Keratinocyte (primary cell): ENCODE measurements around the gene KLHL36. TPM values are rescaled to one million over a fixed set of nuclear protein-coding genes. Genes with fewer than 3 reads are reported as not detected.

Experiments used
- DNase-seq: peaks from one replicate; pipeline ENCODE4 v3.0.0-alpha.2; 2011; ENCODE audit warnings: low read depth, missing footprints, low spot score
- FAIRE-seq: peaks from 2 replicates; lab custom pipeline; 2011; peaks lifted over from hg19 to GRCh38; lab: Jason Lieb, UNC
- H2AFZ ChIP-seq: 2 replicates; pipeline ENCODE4 v1.6.0; 2012; ENCODE audit warnings: low read length, control low read depth, inconsistent platforms; ENCODE audit not compliant: control insufficient read depth
- H3K27ac ChIP-seq: 2 replicates; pipeline ENCODE4 v1.5.1; 2011; ENCODE audit warnings: low read length; ENCODE audit not compliant: control insufficient read depth, insufficient read depth
- H3K27me3 ChIP-seq: 3 replicates; pipeline ENCODE4 v1.6.0; 2011; ENCODE audit warnings: low read length; ENCODE audit not compliant: control insufficient read depth, insufficient read depth; ENCODE audit errors: extremely low read depth
- H3K36me3 ChIP-seq, 2 experiments: 2 replicates in 1 of 2; 3 replicates in 1 of 2; pipeline ENCODE4 v1.5.1; 2011; ENCODE audit warnings: low read length in 2 of 2, mild to moderate bottlenecking in 1 of 2; ENCODE audit not compliant: control insufficient read depth in 2 of 2, insufficient read depth in 2 of 2; ENCODE audit errors: extremely low read depth in 1 of 2
- H3K4me1 ChIP-seq: 3 replicates; pipeline ENCODE4 v1.5.1; 2011; ENCODE audit warnings: low read length; ENCODE audit not compliant: control insufficient read depth, insufficient read depth; ENCODE audit errors: extremely low read depth
- H3K4me2 ChIP-seq: 3 replicates; pipeline ENCODE4 v1.6.0; 2011; ENCODE audit warnings: low read depth, low read length; ENCODE audit not compliant: control insufficient read depth, insufficient read depth; ENCODE audit errors: extremely low read depth
- H3K4me3 ChIP-seq, 3 experiments: fragments of 200-600 bp in 1 of 3; sonication (generic) in 1 of 3; 2 replicates in 2 of 3; 3 replicates in 1 of 3; pipeline ENCODE4 v1.5.1; 2011 to 2016; ENCODE audit warnings: low read length in 3 of 3, mild to moderate bottlenecking in 3 of 3, control low read depth in 2 of 3, inconsistent platforms in 1 of 3, low read depth in 1 of 3, mixed read lengths in 1 of 3, mixed run types in 1 of 3, moderate library complexity in 1 of 3; ENCODE audit not compliant: control insufficient read depth in 2 of 3, insufficient read depth in 2 of 3; ENCODE audit errors: extremely low read depth in 1 of 3
- H3K79me2 ChIP-seq: 2 replicates; pipeline ENCODE4 v1.6.0; 2012; ENCODE audit warnings: low read length; ENCODE audit not compliant: control insufficient read depth, insufficient read depth
- H3K9ac ChIP-seq: 3 replicates; pipeline ENCODE4 v1.6.0; 2011; ENCODE audit warnings: low read length; ENCODE audit not compliant: control insufficient read depth, insufficient read depth; ENCODE audit errors: extremely low read depth
- H3K9me1 ChIP-seq: 3 replicates; pipeline ENCODE4 v1.6.0; 2011; ENCODE audit warnings: low read length; ENCODE audit not compliant: control insufficient read depth, insufficient read depth; ENCODE audit errors: extremely low read depth
- H3K9me3 ChIP-seq: 2 replicates; pipeline ENCODE4 v1.5.1; 2012; ENCODE audit warnings: low read depth, low read length; ENCODE audit not compliant: control insufficient read depth
- H4K20me1 ChIP-seq: 3 replicates; pipeline ENCODE4 v1.6.0; 2011; ENCODE audit warnings: low read length; ENCODE audit not compliant: control insufficient read depth, insufficient read depth; ENCODE audit errors: extremely low read depth
- EZH2 ChIP-seq: IDR thresholded peaks from one replicate; pipeline ENCODE4 v1.6.1; 2012; ENCODE audit warnings: inconsistent platforms, mild to moderate bottlenecking, low read length, moderate library complexity
- dilution Hi-C: fragments of 300-500 bp; cut with MboI; formaldehyde crosslinking; loops from one replicate; pipeline ENCODE4 v1.7.0; 2020; ENCODE audit warnings: low sequenced_read_pairs; ENCODE audit not compliant: extremely low pct_ligation_motif_present
- polyA plus RNA-seq, 5 experiments: library from polyadenylated mRNA; depleted of rRNA in 3 of 5; stranded (reverse) in 3 of 5; stranded (forward) in 1 of 5; unstranded in 1 of 5; fragments of >200 nt; gene quantifications; 1 replicate in 1 of 5; 2 replicates in 3 of 5; 3 replicates in 1 of 5; pipeline versions ENCODE4 v1.2.1 to v1.2.3, GENCODE V29; 2011 to 2012; ENCODE audit warnings: missing spikeins in 2 of 5, low read depth in 1 of 5, low replicate concordance in 1 of 5
- TF ChIP-seq, protein P1 (sequence below), 3 experiments: IDR thresholded peaks in 1 of 3; conservative IDR thresholded peaks in 1 of 3; optimal IDR thresholded peaks in 1 of 3; 2 replicates in 2 of 3; 3 replicates in 1 of 3; pipeline versions ENCODE3 to v1.5.1; 2011; ENCODE audit warnings: low read length in 3 of 3, mild to moderate bottlenecking in 3 of 3, moderate library complexity in 2 of 3, control low read depth in 1 of 3, inconsistent platforms in 1 of 3; ENCODE audit not compliant: insufficient read depth in 2 of 3; ENCODE audit errors: extremely low read depth in 1 of 3

KLHL36 gene
- polyA plus RNA-seq, 1 donor (not counting 4 experiments of a cell fraction or from before 2014, with no cell fraction given) = 27.5 TPM

DNA sequence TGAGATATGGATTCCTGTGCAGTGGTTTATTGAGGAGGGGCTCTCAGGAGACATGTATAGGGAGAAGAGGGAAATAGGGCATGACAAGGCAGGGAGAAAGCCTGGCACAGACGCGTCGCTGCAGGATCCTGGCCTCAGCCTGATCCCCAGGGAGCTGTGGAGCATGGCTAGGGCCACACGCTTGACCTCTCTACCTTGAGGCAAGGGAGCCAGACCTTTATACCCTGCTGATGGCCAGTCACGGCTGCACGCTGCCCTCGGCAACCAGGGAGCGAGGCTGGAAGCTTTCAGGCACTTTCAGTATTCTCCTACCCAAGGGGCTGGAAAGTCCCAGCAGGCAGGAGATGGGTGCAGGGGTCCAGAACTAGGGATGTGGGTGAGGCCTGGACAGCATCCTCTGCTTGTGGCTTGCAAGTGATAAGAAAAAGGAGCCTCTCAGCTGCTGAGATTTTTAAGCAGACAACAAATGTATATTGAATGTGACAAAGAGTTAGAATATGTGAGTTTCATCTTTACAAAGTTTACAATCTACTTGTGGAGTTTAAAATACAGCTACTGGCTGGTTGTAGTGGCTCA lies 10.0 kb upstream of the KLHL36 start:
- no peaks in the 10 kb centered on the region for H3K27me3 ChIP-seq
- no peaks in the 10 kb centered on the region for H3K36me3 ChIP-seq
- H3K4me3 ChIP-seq = no peak overlapping the region
- no peak overlapping the region for H3K27ac ChIP-seq
- H3K4me2 ChIP-seq = no peak overlapping the region
- no peak overlapping the region for H2AFZ ChIP-seq
- peaks cover 3% of the 10 kb centered on the region for H3K79me2 ChIP-seq
- DNase-seq (no peak), FAIRE-seq (no peak)
- dilution Hi-C loops = no loop called here
- H4K20me1 ChIP-seq = no peaks in the 10 kb centered on the region
- no peaks in the 10 kb centered on the region for H3K9me1 ChIP-seq
- no peak for TF ChIP-seq EZH2
- TF ChIP-seq, protein P1, sequence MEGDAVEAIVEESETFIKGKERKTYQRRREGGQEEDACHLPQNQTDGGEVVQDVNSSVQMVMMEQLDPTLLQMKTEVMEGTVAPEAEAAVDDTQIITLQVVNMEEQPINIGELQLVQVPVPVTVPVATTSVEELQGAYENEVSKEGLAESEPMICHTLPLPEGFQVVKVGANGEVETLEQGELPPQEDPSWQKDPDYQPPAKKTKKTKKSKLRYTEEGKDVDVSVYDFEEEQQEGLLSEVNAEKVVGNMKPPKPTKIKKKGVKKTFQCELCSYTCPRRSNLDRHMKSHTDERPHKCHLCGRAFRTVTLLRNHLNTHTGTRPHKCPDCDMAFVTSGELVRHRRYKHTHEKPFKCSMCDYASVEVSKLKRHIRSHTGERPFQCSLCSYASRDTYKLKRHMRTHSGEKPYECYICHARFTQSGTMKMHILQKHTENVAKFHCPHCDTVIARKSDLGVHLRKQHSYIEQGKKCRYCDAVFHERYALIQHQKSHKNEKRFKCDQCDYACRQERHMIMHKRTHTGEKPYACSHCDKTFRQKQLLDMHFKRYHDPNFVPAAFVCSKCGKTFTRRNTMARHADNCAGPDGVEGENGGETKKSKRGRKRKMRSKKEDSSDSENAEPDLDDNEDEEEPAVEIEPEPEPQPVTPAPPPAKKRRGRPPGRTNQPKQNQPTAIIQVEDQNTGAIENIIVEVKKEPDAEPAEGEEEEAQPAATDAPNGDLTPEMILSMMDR (optimal IDR thresholded peaks at IDR 0.05 in 1 of 3, IDR thresholded peaks at IDR 0.05 in 1 of 3, conservative IDR thresholded peaks at IDR 0.05 in 1 of 3; ENCODE audit: extremely low read depth in 1 of 3, insufficient read depth in 2 of 3, low read length in 3 of 3) = no peak
- H3K9ac ChIP-seq = no peak overlapping the region
- H3K9me3 ChIP-seq = no peaks in the 10 kb centered on the region
- H3K4me1 ChIP-seq = peaks cover 27% of the 10 kb centered on the region

DNA sequence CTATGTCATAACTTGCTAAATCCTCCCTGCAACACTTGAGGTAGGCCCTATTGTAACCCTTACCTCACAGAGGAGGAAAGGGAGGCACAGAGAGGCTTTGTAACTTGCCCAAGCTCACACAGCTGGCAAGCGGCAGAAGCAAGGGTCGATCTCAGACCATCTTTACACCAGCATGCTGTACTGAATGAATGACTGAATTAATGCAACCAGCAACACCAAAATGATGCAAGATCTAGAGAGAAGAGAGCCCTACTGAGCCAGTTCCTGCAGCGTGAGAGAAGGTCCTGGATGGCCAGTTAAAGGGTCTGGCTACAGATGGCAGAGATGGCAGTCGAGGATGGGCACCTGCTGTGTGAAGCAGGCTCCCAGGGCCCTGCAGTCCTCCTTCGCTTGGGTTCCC lies 8.2 kb upstream of the KLHL36 start:
- no peaks in the 10 kb centered on the region for H3K27me3 ChIP-seq
- H3K36me3 ChIP-seq = no peaks in the 10 kb centered on the region
- no peak overlapping the region for H3K27ac ChIP-seq
- dilution Hi-C loops = no loop called here
- TF ChIP-seq, protein P1 (optimal IDR thresholded peaks at IDR 0.05 in 1 of 3, IDR thresholded peaks at IDR 0.05 in 1 of 3, conservative IDR thresholded peaks at IDR 0.05 in 1 of 3; ENCODE audit: extremely low read depth in 1 of 3, insufficient read depth in 2 of 3, low read length in 3 of 3) = no peak
- TF ChIP-seq EZH2 = no peak
- peaks cover 39% of the 10 kb centered on the region for H3K4me1 ChIP-seq
- FAIRE-seq (no peak), DNase-seq (no peak)
- no peak overlapping the region for H3K4me2 ChIP-seq
- peaks cover 3% of the 10 kb centered on the region for H3K79me2 ChIP-seq
- no peak overlapping the region for H2AFZ ChIP-seq
- no peak overlapping the region for H3K4me3 ChIP-seq
- no peaks in the 10 kb centered on the region for H3K9me3 ChIP-seq
- H3K9me1 ChIP-seq = no peaks in the 10 kb centered on the region
- H3K9ac ChIP-seq = no peak overlapping the region
- H4K20me1 ChIP-seq = no peaks in the 10 kb centered on the region
